Neuron (in vitro differentiated cells): ENCODE results near the gene LOXL1.

Source experiments
- H2AFZ ChIP-seq: one replicate; pipeline ENCODE4 v1.6.1; 2013; ENCODE audit warnings: low read depth, mild to moderate bottlenecking, inconsistent platforms, low read length, moderate library complexity
- H3K27me3 ChIP-seq: one replicate; pipeline ENCODE4 v1.6.1; 2013; ENCODE audit warnings: low read length; ENCODE audit not compliant: insufficient read depth
- H3K36me3 ChIP-seq: one replicate; pipeline ENCODE4 v1.6.1; 2013; ENCODE audit warnings: low read length; ENCODE audit not compliant: insufficient read depth
- H3K4me1 ChIP-seq: one replicate; pipeline ENCODE4 v1.6.1; 2013; ENCODE audit warnings: low read length; ENCODE audit not compliant: insufficient read depth
- H3K4me3 ChIP-seq: 2 replicates; pipeline ENCODE4 v1.5.1; 2013; ENCODE audit warnings: mild to moderate bottlenecking, low read length, moderate library complexity
- H3K9me3 ChIP-seq: one replicate; pipeline ENCODE4 v1.6.1; 2013; ENCODE audit warnings: low read length

LOXL1 gene

DNA sequence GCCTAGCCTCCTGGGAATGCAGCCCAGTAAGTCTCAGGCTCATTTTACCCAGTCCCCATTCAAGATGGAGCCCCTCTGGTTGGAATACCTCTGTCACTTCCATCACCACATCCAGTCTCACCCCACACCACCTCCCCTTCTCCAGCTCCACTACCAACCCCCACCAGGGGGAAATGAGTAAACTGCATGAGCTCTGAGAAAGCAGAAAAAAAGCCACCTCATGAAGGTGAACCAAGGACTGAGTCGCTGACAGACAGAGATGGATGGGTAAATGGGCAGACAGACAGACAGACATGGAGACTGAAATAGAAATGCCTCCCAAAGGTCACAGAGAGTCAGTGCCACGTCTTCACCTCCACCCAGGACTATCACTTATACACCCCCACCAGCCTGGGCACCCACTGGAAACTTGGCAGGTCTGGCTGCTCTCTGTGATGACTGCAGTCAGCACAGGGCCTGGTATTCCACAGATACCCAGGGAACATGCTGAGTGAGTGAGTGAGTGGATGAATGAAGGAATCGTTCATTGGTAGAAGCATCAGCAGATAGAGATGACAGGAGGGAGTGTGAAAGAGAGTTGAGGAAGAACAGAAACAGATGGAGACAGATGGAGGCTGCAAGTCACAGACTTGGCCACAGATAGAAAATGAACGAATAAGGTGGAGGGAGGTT lies 4.9 kb upstream of the LOXL1 start:
- Histone ChIP-seq H3K27me3 (no peaks in the 10 kb centered on the region), H3K4me1 (peaks cover 44% of the 10 kb centered on the region), H3K4me3 (no peak overlapping the region), H3K9me3 (peaks cover 9% of the 10 kb centered on the region), H2AFZ (no peak overlapping the region), H3K36me3 (no peaks in the 10 kb centered on the region)

DNA sequence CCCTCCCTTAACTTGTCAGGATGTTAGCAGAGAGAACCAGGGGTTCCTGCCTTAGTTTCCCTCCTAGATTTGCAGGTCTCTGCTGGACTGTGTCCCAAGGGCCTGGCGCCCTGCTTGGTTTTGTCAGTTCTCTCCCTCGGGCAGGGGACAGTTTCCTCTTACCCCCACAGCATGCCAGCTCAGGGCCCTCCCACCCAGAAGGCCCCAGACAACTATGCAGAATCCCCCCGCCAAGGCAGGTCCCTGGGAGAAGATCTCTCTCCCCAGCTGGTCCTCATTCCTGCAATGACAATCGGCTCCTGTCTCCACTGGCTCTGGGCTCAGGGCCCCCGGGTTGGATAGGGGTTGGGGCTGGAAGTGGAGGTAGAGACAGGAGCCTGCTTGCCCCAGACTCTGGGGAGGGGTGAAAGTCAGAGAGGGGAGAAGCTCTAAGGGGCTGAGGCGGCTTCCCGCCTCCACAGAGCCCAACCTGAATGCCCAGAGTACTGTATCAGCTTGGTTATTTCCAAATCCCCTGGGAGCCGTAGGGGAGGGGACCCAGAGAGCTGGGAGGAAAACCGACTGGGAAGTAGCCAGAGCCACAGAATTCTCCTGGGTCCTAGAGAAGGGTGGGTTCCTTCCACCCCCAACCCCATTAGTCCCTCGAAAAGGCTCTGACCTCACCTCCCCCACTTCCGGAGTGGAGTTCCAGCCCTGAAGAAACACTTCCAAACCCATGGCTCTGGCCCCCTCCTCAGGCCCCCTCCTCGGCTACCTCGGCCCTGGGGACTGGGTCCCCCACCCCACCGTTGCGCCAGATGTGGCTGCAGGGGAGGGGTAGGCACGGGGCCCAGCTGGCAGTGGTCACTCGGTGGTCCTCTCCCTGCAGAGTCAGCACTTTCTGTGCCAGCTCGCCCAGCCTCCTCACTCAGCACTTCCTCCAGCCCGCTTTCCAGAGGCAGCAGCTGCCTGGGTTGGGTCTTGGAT lies 3.8 kb upstream of the LOXL1 start:
- no peaks in the 10 kb centered on the region for H3K27me3 ChIP-seq
- no peaks in the 10 kb centered on the region for H3K36me3 ChIP-seq
- H3K9me3 ChIP-seq = peaks cover 9% of the 10 kb centered on the region
- H3K4me3 ChIP-seq = no peak overlapping the region
- H2AFZ ChIP-seq = peak overlapping the region; percentile 64
- peaks cover 44% of the 10 kb centered on the region for H3K4me1 ChIP-seq

GRCh38 chr15:73923156-73923487 lies 3.1 kb upstream of the LOXL1 start:
- no peak overlapping the region for H3K4me3 ChIP-seq

DNA sequence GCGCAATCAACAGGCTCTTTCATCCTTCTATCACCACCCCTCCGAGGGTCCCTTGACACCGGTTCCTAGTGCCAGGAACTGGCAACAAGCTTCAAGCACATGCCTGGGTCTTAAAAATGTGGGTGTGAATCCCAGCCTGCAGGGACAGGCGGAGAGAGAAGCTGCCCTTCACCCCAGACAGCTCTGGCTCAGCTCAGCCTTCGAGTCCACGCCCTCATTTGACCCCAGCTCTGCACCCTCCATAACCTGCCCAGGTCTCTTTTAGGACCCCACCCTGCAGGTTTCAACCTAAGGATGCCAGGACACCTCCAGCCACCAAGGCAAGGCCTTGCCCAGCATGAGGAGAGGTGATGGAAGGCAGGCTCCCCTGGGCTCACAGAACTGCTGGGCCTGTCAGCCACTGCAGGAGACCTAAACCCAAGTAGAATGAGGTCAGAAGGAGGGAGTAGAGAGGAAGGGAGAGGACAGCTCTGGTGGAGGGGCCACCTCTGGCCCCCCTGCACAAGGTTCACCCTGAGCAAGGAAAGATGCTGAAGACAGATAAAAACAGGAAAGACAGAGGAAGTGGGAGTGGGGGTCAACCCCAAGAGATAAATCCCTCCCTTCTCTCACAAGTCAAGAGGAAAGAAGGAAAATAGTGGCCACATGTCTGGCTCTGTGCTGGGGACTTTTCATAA lies 2.6 kb upstream of the LOXL1 start:
- Histone ChIP-seq H2AFZ (no peak overlapping the region), H3K4me3 (no peak overlapping the region), H3K36me3 (no peaks in the 10 kb centered on the region), H3K4me1 (peaks cover 52% of the 10 kb centered on the region), H3K9me3 (peaks cover 4% of the 10 kb centered on the region), H3K27me3 (no peaks in the 10 kb centered on the region)

More at GRCh38 chr15:73923156-73923487, 3.1 kb upstream of the LOXL1 start:
- Histone ChIP-seq H3K4me1 (peaks cover 47% of the 10 kb centered on the region), H2AFZ (no peak overlapping the region), H3K36me3 (no peaks in the 10 kb centered on the region), H3K27me3 (no peaks in the 10 kb centered on the region), H3K9me3 (peaks cover 6% of the 10 kb centered on the region)

DNA sequence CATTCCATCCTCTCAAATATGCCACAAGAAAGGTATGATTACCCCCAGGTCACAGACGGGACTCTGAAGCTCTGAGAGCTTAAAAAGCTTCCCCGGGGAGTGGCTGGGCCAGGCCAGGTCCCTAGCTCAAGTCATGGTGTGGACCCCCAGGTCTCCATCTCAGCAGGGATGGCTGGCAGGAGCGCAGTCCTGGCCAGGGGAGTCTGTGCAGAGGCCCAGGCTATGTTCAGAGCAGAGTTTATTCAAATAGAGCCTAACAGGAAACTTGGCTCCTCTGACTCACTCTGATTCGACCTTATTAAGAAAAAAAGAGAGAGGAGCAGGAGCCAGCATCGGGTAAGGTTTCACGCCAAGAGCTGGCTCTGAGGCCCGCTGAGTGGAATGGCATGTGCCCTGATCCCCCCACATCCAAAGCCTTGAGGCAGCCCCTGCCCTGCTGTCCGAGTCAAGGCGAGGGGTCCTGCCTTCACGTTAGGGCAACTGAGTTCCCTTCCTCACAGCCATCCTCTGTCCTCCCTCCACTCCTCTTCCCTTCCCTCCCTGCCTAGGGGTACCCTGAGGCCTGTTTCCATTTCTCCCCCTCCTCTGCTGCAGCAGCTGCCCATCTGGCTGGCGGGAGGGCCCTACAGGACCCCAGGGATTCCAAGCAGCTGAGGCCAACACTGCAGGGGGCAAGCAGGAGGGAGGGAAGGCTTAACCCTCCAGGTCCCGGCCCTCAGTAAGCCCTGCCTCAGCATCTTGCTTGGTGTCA lies 1.9 kb upstream of the LOXL1 start:
- Histone ChIP-seq H3K27me3 (no peaks in the 10 kb centered on the region), H3K4me1 (peaks cover 59% of the 10 kb centered on the region), H2AFZ (no peak overlapping the region), H3K4me3 (no peak overlapping the region), H3K36me3 (no peaks in the 10 kb centered on the region), H3K9me3 (peaks cover 4% of the 10 kb centered on the region)

GRCh38 chr15:73925848-73926218 lies 429 bp upstream of the LOXL1 start:
- H2AFZ ChIP-seq = no peak overlapping the region
- H3K4me1 ChIP-seq = peaks cover 59% of the 10 kb centered on the region
- H3K9me3 ChIP-seq = no peaks in the 10 kb centered on the region
- no peaks in the 10 kb centered on the region for H3K36me3 ChIP-seq
- no peaks in the 10 kb centered on the region for H3K27me3 ChIP-seq
- peak overlapping the region; percentile 62 for H3K4me3 ChIP-seq

- peaks cover 55% of the 10 kb centered on the region for H3K4me1 ChIP-seq
- no peaks in the 10 kb centered on the region for H3K36me3 ChIP-seq
- peak overlapping the region; percentile 65 for H2AFZ ChIP-seq
- no peaks in the 10 kb centered on the region for H3K9me3 ChIP-seq
- no peaks in the 10 kb centered on the region for H3K27me3 ChIP-seq
- peak overlapping the region; percentile 62 for H3K4me3 ChIP-seq
Measured at GRCh38 chr15:73927003-73927475, 777 bp downstream of the LOXL1 start.

DNA sequence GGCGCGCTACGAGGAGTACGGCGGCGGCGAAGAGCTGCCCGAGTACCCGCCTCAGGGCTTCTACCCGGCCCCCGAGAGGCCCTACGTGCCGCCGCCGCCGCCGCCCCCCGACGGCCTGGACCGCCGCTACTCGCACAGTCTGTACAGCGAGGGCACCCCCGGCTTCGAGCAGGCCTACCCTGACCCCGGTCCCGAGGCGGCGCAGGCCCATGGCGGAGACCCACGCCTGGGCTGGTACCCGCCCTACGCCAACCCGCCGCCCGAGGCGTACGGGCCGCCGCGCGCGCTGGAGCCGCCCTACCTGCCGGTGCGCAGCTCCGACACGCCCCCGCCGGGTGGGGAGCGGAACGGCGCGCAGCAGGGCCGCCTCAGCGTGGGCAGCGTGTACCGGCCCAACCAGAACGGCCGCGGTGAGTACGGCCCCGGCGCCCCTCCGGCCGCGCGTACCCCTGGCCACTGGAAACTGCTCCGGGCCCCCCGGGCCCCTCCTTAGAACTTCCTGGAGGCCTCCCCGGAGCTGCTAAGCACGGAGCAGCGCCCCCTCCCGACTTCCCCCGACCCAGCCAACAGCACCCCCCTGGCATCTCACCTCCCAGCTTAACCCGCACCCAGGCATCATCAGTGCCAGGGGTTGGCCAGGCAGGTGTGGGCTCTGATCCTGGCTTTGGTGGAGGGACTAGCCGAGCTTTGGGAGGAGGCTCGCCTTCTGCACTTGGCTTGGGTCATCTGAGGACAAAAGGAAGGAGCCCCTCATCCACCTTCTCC lies 1.4 kb downstream of the LOXL1 start:
- Histone ChIP-seq H3K27me3 (no peaks in the 10 kb centered on the region), H3K4me1 (peaks cover 49% of the 10 kb centered on the region)

GRCh38 chr15:73928241-73928579 lies 1.9 kb downstream of the LOXL1 start:
- no peaks in the 10 kb centered on the region for H3K36me3 ChIP-seq
- no peak overlapping the region for H2AFZ ChIP-seq
- no peaks in the 10 kb centered on the region for H3K9me3 ChIP-seq
- peak overlapping the region; percentile 16 for H3K4me3 ChIP-seq
- H3K4me1 ChIP-seq = peaks cover 43% of the 10 kb centered on the region
- no peaks in the 10 kb centered on the region for H3K27me3 ChIP-seq

More for the DNA sequence above, 1.4 kb downstream of the LOXL1 start:
- Histone ChIP-seq H3K4me3 (peak overlapping the region; percentile 62), H2AFZ (no peak overlapping the region), H3K9me3 (no peaks in the 10 kb centered on the region), H3K36me3 (no peaks in the 10 kb centered on the region)

DNA sequence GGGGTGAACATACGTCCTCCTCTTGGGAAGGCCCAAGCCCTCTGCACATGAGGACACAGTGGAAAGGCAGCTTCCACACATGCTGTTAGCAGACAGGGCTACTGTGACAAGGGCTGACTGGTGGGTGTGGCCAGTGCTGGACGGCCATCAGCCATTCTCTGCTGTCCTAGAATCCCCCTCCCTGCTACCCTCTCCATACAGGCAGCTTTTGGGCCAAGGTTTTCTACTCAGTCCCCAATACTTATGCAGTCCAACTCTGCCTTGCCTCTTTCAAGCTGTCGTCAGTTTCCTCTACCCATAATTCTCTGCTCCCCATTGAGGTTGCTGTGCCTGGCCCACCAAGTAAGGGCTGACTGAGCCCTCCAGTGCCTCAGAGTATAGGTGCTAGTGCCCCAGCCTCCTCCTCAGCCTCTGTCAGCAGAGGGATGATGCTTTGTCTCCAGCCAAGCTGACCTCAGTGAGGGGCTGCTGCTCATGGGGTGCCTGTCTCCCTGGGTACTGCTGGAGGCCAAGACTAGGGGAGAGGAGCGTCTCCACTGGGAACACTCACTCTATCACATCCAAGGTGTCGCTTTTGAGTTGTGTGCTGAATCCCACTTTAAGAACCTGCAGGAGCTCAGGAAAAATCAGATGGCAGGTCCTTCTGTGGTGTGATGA lies 2.8 kb downstream of the LOXL1 start:
- peaks cover 34% of the 10 kb centered on the region for H3K4me1 ChIP-seq

GRCh38 chr15:73930371-73930770 lies 4.1 kb downstream of the LOXL1 start:
- H3K4me1 ChIP-seq = peaks cover 31% of the 10 kb centered on the region
- no peaks in the 10 kb centered on the region for H3K36me3 ChIP-seq
- no peak overlapping the region for H3K4me3 ChIP-seq
- H3K27me3 ChIP-seq = no peaks in the 10 kb centered on the region
- H2AFZ ChIP-seq = no peak overlapping the region
- no peaks in the 10 kb centered on the region for H3K9me3 ChIP-seq

More for the DNA sequence above, 2.8 kb downstream of the LOXL1 start:
- Histone ChIP-seq H2AFZ (no peak overlapping the region), H3K4me3 (no peak overlapping the region), H3K36me3 (no peaks in the 10 kb centered on the region), H3K9me3 (no peaks in the 10 kb centered on the region), H3K27me3 (no peaks in the 10 kb centered on the region)
